Mucosa of rectum (tissue), 2 donors: ENCODE measurements around the gene FARP1.
"Not testable (repeated sequence)": the region's sequence is repeated elsewhere in the genome, so short reads cannot be mapped to it uniquely, and the experiment has no call there.

Experiments used
- H3K27ac ChIP-seq, 2 donors: one replicate each; pipeline ENCODE4 v1.7.0; 2013; ENCODE audit warnings: inconsistent platforms in 2 of 2, low read depth in 2 of 2, low read length in 2 of 2
- H3K27me3 ChIP-seq, 2 donors: one replicate each; pipeline ENCODE4 v1.7.0; 2013; ENCODE audit warnings: low read length in 2 of 2; ENCODE audit not compliant: control insufficient read depth in 2 of 2, insufficient read depth in 2 of 2
- H3K36me3 ChIP-seq, 2 donors: one replicate each; pipeline ENCODE4 v1.7.0; 2013; ENCODE audit warnings: low read length in 2 of 2; ENCODE audit not compliant: control insufficient read depth in 2 of 2, insufficient read depth in 2 of 2
- H3K4me1 ChIP-seq, 2 donors: one replicate each; pipeline ENCODE4 v1.7.0; 2013; ENCODE audit warnings: low read length in 2 of 2, mild to moderate bottlenecking in 1 of 2; ENCODE audit not compliant: control insufficient read depth in 2 of 2, insufficient read depth in 2 of 2
- H3K4me3 ChIP-seq, 2 donors: one replicate each; pipeline ENCODE4 v1.7.0; 2013; ENCODE audit warnings: low read length in 2 of 2
- H3K9ac ChIP-seq, 2 donors: one replicate each; pipeline ENCODE4 v1.7.0; 2013; ENCODE audit warnings: low read length in 2 of 2, low read depth in 1 of 2, mild to moderate bottlenecking in 1 of 2
- H3K9me3 ChIP-seq, 2 donors: one replicate each; pipeline ENCODE4 v1.7.0; 2013; ENCODE audit warnings: low read length in 2 of 2; ENCODE audit not compliant: control insufficient read depth in 2 of 2
- donor health status: healthy.
- donor health status: Normal muscosa, but diverticular disease.

Gene FARP1

DNA sequence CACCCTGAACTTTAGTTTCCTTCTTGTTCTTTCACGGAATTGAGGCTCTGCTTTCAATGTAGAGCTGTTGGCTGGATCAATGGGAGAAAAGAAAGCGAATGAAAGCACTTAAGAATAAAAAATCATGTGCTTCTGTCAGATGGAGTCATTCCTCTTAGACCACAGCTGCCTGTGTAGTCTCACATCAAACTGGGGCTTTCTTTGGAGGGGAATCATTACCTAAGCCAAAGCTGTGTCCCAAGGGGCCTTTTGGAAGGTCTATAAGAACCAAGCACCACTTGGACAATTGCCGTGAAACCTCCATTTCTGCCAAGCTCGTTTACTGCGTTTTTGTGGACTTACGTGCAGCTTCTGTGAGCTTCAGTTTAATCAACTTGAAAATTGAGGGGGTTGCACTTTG lies 78.3 kb downstream of the FARP1 start:
- Histone ChIP-seq H3K27ac (no peak overlapping the region), H3K4me3 (no peak overlapping the region), H3K9me3 (no peaks in the 10 kb centered on the region), H3K36me3 (no peaks in the 10 kb centered on the region), H3K4me1 (peaks cover 0 to 2% of the 10 kb centered on the region in 2 donors), H3K27me3 (no peaks in the 10 kb centered on the region), H3K9ac (no peak overlapping the region)

GRCh38 chr13:98222081-98222554 lies 79.2 kb downstream of the FARP1 start:
- no peaks in the 10 kb centered on the region for H3K27me3 ChIP-seq
- H3K27ac ChIP-seq: no peak overlapping the region
- H3K9ac ChIP-seq: no peak overlapping the region

DNA sequence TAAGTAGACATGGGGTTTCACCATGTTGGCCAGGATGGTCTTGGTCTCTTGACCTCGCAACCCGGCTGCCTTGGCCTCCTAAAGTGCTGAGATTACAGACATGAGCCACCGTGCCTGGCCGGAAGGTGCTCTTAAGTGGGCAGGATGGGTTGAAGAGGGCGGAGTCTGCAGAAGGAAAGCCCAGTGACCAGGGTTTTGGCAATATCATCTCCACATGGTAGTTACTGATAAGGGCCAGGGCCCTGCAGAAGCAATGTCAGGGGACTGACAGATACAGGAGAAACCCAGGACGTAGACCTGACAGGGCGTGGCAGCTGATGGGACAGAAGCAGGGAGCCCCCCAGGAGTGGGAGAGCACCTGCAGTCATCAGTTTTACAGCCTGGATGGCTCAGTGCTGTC lies 79.9 kb downstream of the FARP1 start:
- H3K4me1 ChIP-seq: no peaks in the 10 kb centered on the region
- H3K36me3 ChIP-seq: no peaks in the 10 kb centered on the region
- no peaks in the 10 kb centered on the region for H3K9me3 ChIP-seq
- no peak overlapping the region for H3K4me3 ChIP-seq
- no peak overlapping the region for H3K27ac ChIP-seq
- H3K9ac ChIP-seq: no peak overlapping the region
- H3K27me3 ChIP-seq: no peaks in the 10 kb centered on the region

More at GRCh38 chr13:98222081-98222554, 79.2 kb downstream of the FARP1 start:
- H3K36me3 ChIP-seq: no peaks in the 10 kb centered on the region
- H3K4me3 ChIP-seq: no peak overlapping the region
- H3K4me1 ChIP-seq: no peaks in the 10 kb centered on the region
- no peaks in the 10 kb centered on the region for H3K9me3 ChIP-seq

DNA sequence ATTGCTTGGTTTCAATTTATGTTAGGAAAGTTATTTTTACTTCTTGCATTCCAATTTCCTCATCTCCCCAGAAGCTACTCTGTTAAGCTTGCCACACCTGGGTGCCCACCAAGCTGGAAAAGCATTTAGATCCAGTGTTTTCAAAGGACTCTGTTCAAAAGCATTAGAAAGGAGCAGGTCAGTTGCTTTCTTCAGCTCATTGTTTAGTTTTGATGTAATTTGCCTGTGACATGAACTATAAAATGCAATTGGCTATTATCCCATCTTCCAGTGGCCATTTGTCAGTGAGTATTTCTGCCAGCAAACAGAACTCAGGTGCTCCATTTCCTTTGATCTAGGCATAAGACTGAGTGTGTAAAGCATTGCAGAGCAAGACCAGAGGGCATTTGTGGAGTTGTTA lies 80.8 kb downstream of the FARP1 start:
- Histone ChIP-seq H3K27me3 (no peaks in the 10 kb centered on the region), H3K27ac (no peak overlapping the region), H3K4me1 (no peaks in the 10 kb centered on the region)

DNA sequence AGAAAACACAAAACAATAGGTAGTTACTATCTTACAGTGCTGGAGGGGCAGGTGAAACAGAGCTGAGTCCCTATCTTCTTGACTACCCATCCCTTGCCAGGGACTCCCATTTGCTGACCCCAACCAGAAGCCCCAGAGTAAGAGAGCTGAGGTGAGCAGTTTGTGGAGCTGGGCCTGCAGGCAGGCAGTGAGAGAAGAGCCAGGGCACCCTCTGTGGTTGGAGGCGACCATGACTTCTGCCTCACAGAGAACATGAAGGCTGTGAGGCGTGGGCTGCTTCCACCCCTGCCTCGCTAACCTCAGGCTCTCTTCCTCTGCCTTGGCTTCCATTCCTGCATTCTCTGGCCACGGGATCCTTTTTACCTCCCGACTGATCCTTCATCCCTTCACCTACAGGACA lies 81.7 kb downstream of the FARP1 start:
- Histone ChIP-seq H3K4me3 (no peak overlapping the region), H3K36me3 (no peaks in the 10 kb centered on the region), H3K4me1 (no peaks in the 10 kb centered on the region), H3K27me3 (no peaks in the 10 kb centered on the region), H3K27ac (no peak overlapping the region), H3K9me3 (no peaks in the 10 kb centered on the region), H3K9ac (no peak overlapping the region)

More for the DNA sequence above, 80.8 kb downstream of the FARP1 start:
- no peaks in the 10 kb centered on the region for H3K36me3 ChIP-seq
- H3K9ac ChIP-seq: no peak overlapping the region
- no peak overlapping the region for H3K4me3 ChIP-seq
- no peaks in the 10 kb centered on the region for H3K9me3 ChIP-seq

DNA sequence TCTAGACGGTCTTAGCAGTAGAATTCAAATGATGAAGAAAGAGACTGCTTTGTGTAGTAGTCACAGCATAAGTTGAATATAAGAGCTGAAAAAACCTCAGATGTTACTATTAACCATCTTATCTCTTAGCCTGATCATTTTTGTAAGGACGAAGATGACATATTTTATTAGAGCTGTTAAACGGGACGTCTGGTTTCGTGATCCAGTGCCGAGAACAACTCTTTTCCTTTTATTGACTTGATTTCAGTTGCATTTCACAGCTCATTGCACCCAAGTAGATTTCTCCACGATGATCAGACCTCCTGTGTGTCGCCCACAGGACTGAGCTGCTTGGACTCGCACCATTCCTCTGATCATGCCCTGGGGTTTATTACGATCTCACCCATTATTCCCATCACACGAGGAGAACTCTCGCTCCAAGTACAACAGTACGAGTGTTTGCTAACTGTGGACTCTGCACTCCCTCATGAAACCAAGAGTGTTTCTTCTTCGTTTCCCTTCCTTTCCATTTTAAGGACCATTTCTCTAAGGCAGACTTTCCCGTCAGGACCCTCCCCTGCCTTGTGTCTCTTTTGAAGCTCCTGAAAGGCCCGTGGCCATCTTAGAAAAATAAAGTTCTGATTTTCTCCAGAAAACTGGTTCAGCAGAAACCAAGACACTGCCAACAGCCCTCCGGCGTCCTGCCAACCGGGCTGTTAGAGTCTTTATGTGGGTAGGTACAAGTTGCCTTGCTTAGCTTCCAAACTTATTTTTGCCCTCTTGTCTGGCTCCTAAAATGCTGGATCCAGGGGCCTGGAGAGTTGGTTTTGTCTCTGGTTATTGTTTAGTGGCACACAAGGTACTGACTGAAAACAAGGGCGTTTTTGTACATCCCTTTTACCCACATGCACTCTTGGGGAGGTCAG lies 82.4 kb downstream of the FARP1 start:
- H3K27me3 ChIP-seq: no peaks in the 10 kb centered on the region
- H3K4me1 ChIP-seq: no peaks in the 10 kb centered on the region
- H3K4me3 ChIP-seq: no peak overlapping the region
- H3K36me3 ChIP-seq: no peaks in the 10 kb centered on the region
- H3K9ac ChIP-seq: no peak overlapping the region
- no peak overlapping the region for H3K27ac ChIP-seq
- no peaks in the 10 kb centered on the region for H3K9me3 ChIP-seq

- no peaks in the 10 kb centered on the region for H3K9me3 ChIP-seq
- H3K27me3 ChIP-seq: no peaks in the 10 kb centered on the region
- H3K9ac ChIP-seq: no peak overlapping the region
- H3K4me1 ChIP-seq: no peaks in the 10 kb centered on the region
- H3K27ac ChIP-seq: no peak overlapping the region
- H3K4me3 ChIP-seq: no peak overlapping the region
- no peaks in the 10 kb centered on the region for H3K36me3 ChIP-seq
Measured at GRCh38 chr13:98226496-98226895, 83.6 kb downstream of the FARP1 start.

DNA sequence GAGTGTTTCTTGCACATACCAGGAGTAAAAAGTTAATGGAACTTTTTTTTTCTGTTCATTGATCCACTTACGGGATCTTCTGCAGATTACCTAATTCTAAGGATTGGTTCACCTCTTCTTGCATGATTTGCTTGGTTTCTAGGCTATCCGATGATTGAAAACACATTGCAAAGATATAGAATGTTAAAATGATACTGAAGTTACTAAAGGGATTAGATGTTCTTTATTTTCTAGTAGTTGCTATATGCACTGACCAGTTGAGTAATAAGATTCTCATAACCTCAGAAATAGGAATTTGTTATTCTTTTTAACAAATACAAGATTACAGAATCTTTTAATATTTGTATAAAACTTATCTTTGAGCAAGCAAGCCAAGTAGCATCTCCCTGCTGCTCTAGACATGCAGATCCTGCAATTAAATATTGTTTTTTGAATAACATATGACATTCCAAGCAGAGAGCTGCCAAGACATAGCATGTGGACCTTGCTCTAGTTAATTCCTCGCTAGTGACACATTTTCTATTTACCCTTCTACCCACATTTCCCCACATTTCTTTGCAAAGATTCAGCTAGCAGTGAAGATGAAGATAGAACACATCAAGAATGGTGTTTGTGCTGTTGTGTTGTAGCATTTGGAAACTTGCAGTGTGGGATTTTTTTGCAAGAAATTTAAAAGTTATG lies 85.9 kb downstream of the FARP1 start:
- no peaks in the 10 kb centered on the region for H3K9me3 ChIP-seq
- H3K4me3 ChIP-seq: no peak overlapping the region
- no peak overlapping the region for H3K9ac ChIP-seq
- H3K4me1 ChIP-seq: no peaks in the 10 kb centered on the region
- no peaks in the 10 kb centered on the region for H3K27me3 ChIP-seq
- no peaks in the 10 kb centered on the region for H3K36me3 ChIP-seq
- H3K27ac ChIP-seq: no peak overlapping the region

DNA sequence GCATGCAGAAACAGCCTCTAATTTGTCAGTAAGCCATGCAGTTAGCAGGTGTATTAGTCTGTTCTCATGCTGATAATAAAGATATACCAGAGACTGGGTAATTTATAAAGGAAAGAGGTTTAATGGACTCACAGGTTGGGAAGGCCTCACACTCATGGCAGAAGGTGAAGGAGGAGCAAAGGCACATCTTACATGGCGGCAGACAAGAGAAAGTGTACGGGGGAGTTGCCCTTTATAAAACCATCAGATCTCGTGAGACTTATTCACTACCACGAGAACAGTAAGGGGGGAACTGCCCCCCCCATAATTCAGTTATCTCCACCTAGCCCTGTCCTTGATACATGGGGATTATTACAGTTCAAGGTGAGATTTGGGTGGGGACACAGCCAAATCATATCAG lies 87.9 kb downstream of the FARP1 start:
- H3K4me3 ChIP-seq, H3K4me1 ChIP-seq, H3K9me3 ChIP-seq, H3K9ac ChIP-seq, H3K27me3 ChIP-seq, H3K27ac ChIP-seq, H3K36me3 ChIP-seq: not testable (repeated sequence)

GRCh38 chr13:98232456-98232855 lies 89.6 kb downstream of the FARP1 start:
- Histone ChIP-seq H3K27me3 (no peaks in the 10 kb centered on the region), H3K9ac (no peak overlapping the region)

More at GRCh38 chr13:98232456-98232855, 89.6 kb downstream of the FARP1 start:
- Histone ChIP-seq H3K27ac (no peak overlapping the region), H3K4me1 (no peaks in the 10 kb centered on the region), H3K9me3 (no peaks in the 10 kb centered on the region), H3K36me3 (no peaks in the 10 kb centered on the region), H3K4me3 (no peak overlapping the region)
